D341Med (cell line): ENCODE results near the gene CHRNA9.
"Not testable (repeated sequence)": the region's sequence is repeated elsewhere in the genome, so short reads cannot be mapped to it uniquely, and the experiment has no call there.

Experiments
- DNase-seq: peaks from one replicate; pipeline ENCODE4 v3.0.0; 2012; ENCODE audit warnings: low spot score

CHRNA9 gene

GRCh38 chr4:40389986-40390385 is 54.9 kb downstream of the CHRNA9 start:
- DNase-seq, result no peak

GRCh38 chr4:40392241-40392640 is 57.1 kb downstream of the CHRNA9 start:
- DNase-seq, result not testable (repeated sequence)

GRCh38 chr4:40394236-40394635 is 59.1 kb downstream of the CHRNA9 start:
- no peak for DNase-seq

- no peak for DNase-seq
Observed at GRCh38 chr4:40395166-40395900, 60.2 kb downstream of the CHRNA9 start.

GRCh38 chr4:40395908-40396793 is 61.0 kb downstream of the CHRNA9 start:
- no peak for DNase-seq

- no peak for DNase-seq
Observed at GRCh38 chr4:40399578-40399977, 64.4 kb downstream of the CHRNA9 start.

GRCh38 chr4:40401096-40401495 is 66.0 kb downstream of the CHRNA9 start:
- DNase-seq, result no peak

- DNase-seq, result no peak
Observed at GRCh38 chr4:40401631-40402030, 66.5 kb downstream of the CHRNA9 start.

GRCh38 chr4:40402556-40402955 is 67.4 kb downstream of the CHRNA9 start:
- no peak for DNase-seq

GRCh38 chr4:40403081-40403480 is 67.9 kb downstream of the CHRNA9 start:
- no peak for DNase-seq
